ENCODE data around the gene DHRS3. TPM values are rescaled to one million over a fixed set of nuclear protein-coding genes. Genes with fewer than 3 reads are reported as not detected.

Gene DHRS3
- total and polyA plus RNA-seq, 2 of the 13 experiments (the other 11 are each of a cell fraction or from before 2014, with no cell fraction given): 48.5 to 90.5 TPM

- TF ChIP-seq SYNCRIP (IDR thresholded peaks at IDR 0.05; ENCODE audit: insufficient read depth, low read depth, low read length): no peak
- no peak for TF ChIP-seq ZKSCAN1 (IDR thresholded peaks at IDR 0.05; ENCODE audit: low read length)
- no peak for TF ChIP-seq TAF15 (IDR thresholded peaks at IDR 0.05; ENCODE audit: low read depth, low read length, poor library complexity, severe bottlenecking)
- TF ChIP-seq ZMYM2 (CRISPR knock-in tag; IDR thresholded peaks at IDR 0.05): no peak
- no peak for TF ChIP-seq ZNF740 (CRISPR knock-in tag; IDR thresholded peaks at IDR 0.05)
- TF ChIP-seq ZNF629 (CRISPR knock-in tag; conservative IDR thresholded peaks at IDR 0.05): peak; percentile 64
- TF ChIP-seq MXI1 (IDR thresholded peaks at IDR 0.05; ENCODE audit: borderline replicate concordance, low read depth, low read length): no peak
These were observed 62.3 kb downstream of the DHRS3 start (continued) for GRCh38 chr1:12555411-12556367.

GRCh38 chr1:12554521-12555305 lies 63.3 kb downstream of the DHRS3 start:
- Histone ChIP-seq H3K9me3 (ENCODE audit: low read length) (no peaks in the 10 kb centered on the region), H3K4me3 (replicated peaks in 1 of 3; ENCODE audit: insufficient read depth in 1 of 3, low read depth in 2 of 3, low read length in 3 of 3) (no peak overlapping the region), H3K79me2 (ENCODE audit: insufficient read depth, low read length) (no peaks in the 10 kb centered on the region), H3K27ac (ENCODE audit: extremely low read length, insufficient read depth, low read length) (no peak overlapping the region), H3K27me3 (ENCODE audit: control insufficient read depth in 1 of 2, insufficient read depth in 2 of 2, low read length in 2 of 2) (peaks cover 0 to 12% of the 10 kb centered on the region in 2 experiments; a peak in 2 of 5 replicates), H3K36me3 (replicated peaks in 1 of 2; ENCODE audit: control insufficient read depth in 1 of 2, insufficient read depth in 2 of 2, low read length in 2 of 2) (no peaks in the 10 kb centered on the region), H3K4me2 (ENCODE audit: low read depth, low read length) (peak overlapping the region; percentile 72), H3K9ac (ENCODE audit: insufficient read depth, low read depth, low read length) (no peak overlapping the region), H4K20me1 (ENCODE audit: insufficient read depth, low read length) (no peaks in the 10 kb centered on the region), H3K4me1 (ENCODE audit: insufficient read depth, low read length) (peaks cover 81% of the 10 kb centered on the region), H2AFZ (ENCODE audit: low read length) (no peak overlapping the region)
- BruUV-seq (replicated peaks): no TSS peak
- FAIRE-seq (no peak), DNase-seq (ENCODE audit: low spot score) (no peak), ATAC-seq (no peak)
- 58% methylated on average over 13 of the region's 18 CpGs for WGBS (ENCODE audit: low lambda C conversion rate)
- intact Hi-C loops (cut with micrococcal nuclease; ENCODE audit: unreplicated experiment): no loop called here
- in situ Hi-C loops (cut with HindIII; ENCODE audit: extremely low pct_ligation_motif_present, low pct_unique_long_range_greater_than_20kb): loop anchor here (5.0 kb wide), 1 partner anchor 63 kb away; the partner anchor contains the start of gene DHRS3
- CTCF ChIA-PET (ENCODE audit: low intra/inter-chr PET ratio, low total read pairs): no interaction called here
- POLR2A ChIA-PET: interaction anchor here (1.1 to 2.1 kb wide), 3 partner anchors 13 to 64 kb away, joined by 3 to 12 read pairs (median 3); partner anchors contain the start of gene DHRS3
- TF ChIP-seq ZNF580 (CRISPR knock-in tag; IDR thresholded peaks at IDR 0.05; ENCODE audit: borderline replicate concordance, low read depth) (no peak), SUZ12 (IDR thresholded peaks at IDR 0.05; ENCODE audit: low read depth, low read length) (no peak), ZNF777 (CRISPR knock-in tag; IDR thresholded peaks at IDR 0.05) (no peak), RFXAP (CRISPR knock-in tag; IDR thresholded peaks at IDR 0.05; ENCODE audit: borderline replicate concordance) (no peak), KDM4B (CRISPR knock-in tag; IDR thresholded peaks at IDR 0.05) (no peak), SAP130 (CRISPR knock-in tag; IDR thresholded peaks at IDR 0.05; ENCODE audit: low read depth) (no peak), TGIF2 (CRISPR knock-in tag; IDR thresholded peaks at IDR 0.05) (no peak), PAWR (CRISPR knock-in tag; IDR thresholded peaks at IDR 0.05; ENCODE audit: borderline replicate concordance) (no peak), DDIT3 (CRISPR knock-in tag; IDR thresholded peaks at IDR 0.05) (no peak), ZNF800 (CRISPR knock-in tag; IDR thresholded peaks at IDR 0.05) (no peak), SP1 (IDR thresholded peaks at IDR 0.05) (no peak), SP1 (CRISPR knock-in tag; IDR thresholded peaks at IDR 0.05) (no peak), ZNF615 (CRISPR knock-in tag; IDR thresholded peaks at IDR 0.05; ENCODE audit: borderline replicate concordance) (no peak), JUND (CRISPR knock-in tag; IDR thresholded peaks at IDR 0.05) (no peak)
